WTC11 (cell line): ENCODE measurements around the gene CCNB2.

Experiments
- ARID4B ChIP-seq: sonication (generic); formaldehyde crosslinking; IDR thresholded peaks from 2 replicates; pipeline ENCODE4 v1.8.0; 2023; ENCODE audit warnings: missing genetic modification reagents, mild to moderate bottlenecking, borderline replicate concordance
- ATF1 ChIP-seq: sonication (generic); formaldehyde crosslinking; IDR thresholded peaks from 2 replicates; pipeline ENCODE4 v1.8.1; 2023; ENCODE audit warnings: mild to moderate bottlenecking, moderate library complexity, missing genetic modification reagents
- CTCF ChIP-seq: fragments of 200-600 bp; IDR thresholded peaks from 2 replicates; pipeline ENCODE4 v1.8.0; 2022; ENCODE audit warnings: antibody characterized with exemption
- ESRRA ChIP-seq: sonication (generic); formaldehyde crosslinking; IDR thresholded peaks from 2 replicates; pipeline ENCODE4 v1.8.1; 2022; ENCODE audit warnings: mild to moderate bottlenecking, missing genetic modification reagents, borderline replicate concordance
- GTF2I ChIP-seq: fragments of 250-450 bp; sonication (Bioruptor Pico); conservative IDR thresholded peaks from 2 replicates; pipeline ENCODE4 v1.4.0; 2021; ENCODE audit warnings: mild to moderate bottlenecking
- KAT7 ChIP-seq: sonication (generic); formaldehyde crosslinking; IDR thresholded peaks from 2 replicates; pipeline ENCODE4 v1.8.1; 2023; ENCODE audit warnings: missing genetic modification reagents, mild to moderate bottlenecking, borderline replicate concordance
- NR3C1 ChIP-seq: sonication (generic); formaldehyde crosslinking; conservative IDR thresholded peaks from 2 replicates; pipeline ENCODE4 v1.8.1; 2023; ENCODE audit warnings: low read depth, mild to moderate bottlenecking, missing genetic modification reagents
- RELA ChIP-seq: sonication (generic); formaldehyde crosslinking; IDR thresholded peaks from 2 replicates; pipeline ENCODE4 v1.8.1; 2022; ENCODE audit warnings: missing genetic modification reagents, mild to moderate bottlenecking, borderline replicate concordance

GRCh38 chr15:59116141-59116540, 11.2 kb downstream of the CCNB2 start:
- TF ChIP-seq KAT7 (CRISPR knock-in tag) = no peak
- TF ChIP-seq CTCF = no peak
- no peak for TF ChIP-seq NR3C1 (CRISPR knock-in tag)
- no peak for TF ChIP-seq ESRRA (CRISPR knock-in tag)
- TF ChIP-seq GTF2I (CRISPR knock-in tag) = no peak
- TF ChIP-seq ARID4B (CRISPR knock-in tag) = no peak
- no peak for TF ChIP-seq RELA (CRISPR knock-in tag)
- no peak for TF ChIP-seq ATF1 (CRISPR knock-in tag)
